SIG-M5 treated with dmso at 0.1 percent for 504 hours (cell line): ENCODE results near the gene MERTK.
"Not testable (repeated sequence)": the region's sequence is repeated elsewhere in the genome, so short reads cannot be mapped to it uniquely, and the experiment has no call there.

Experiments used
- DNase-seq: peaks from one replicate; lab custom pipeline; 2025; ENCODE audit not compliant: unreplicated experiment; lab: John Stamatoyannopoulos, UW

MERTK gene

DNA sequence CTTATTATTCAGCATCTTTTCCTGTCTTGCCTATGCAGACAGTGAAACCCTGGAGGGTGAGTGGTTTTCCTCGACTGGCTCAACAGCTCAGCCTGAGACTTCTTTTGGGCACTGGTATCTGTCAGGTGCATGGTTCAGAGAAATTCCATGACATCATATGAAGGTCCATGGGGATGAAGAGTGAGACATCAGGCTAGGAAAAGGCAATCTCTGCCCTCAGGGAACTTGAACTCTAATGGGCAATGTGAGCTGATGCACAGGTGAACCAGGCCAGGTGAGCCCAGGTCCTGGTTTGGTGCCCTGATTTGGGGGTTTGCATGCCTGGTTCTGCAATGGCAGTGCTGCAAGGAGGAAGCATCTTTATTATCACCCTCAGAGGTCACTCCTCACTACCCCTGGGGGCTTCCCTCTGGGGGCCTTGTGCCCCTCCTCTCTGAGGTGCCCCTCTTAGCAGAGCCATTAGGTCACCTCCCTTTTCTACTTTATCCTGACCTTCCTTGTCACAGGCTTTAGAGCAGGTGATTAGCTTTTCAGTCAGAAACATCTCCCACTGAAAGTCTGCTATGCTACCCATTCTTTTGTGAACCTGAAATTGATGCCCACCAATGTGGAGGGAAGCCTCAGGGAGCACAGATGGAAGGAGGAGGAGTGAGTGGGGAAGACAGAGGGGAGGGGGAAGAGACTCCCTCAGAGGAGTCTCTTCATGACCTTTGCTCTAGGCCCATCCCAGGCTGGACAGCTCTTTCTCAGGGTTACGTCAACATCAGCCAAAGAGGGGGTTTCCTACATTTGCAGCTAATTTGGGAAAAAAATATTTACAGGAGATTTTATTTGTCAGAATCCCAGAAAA, 47.3 kb downstream of the MERTK start:
- no peak for DNase-seq

DNA sequence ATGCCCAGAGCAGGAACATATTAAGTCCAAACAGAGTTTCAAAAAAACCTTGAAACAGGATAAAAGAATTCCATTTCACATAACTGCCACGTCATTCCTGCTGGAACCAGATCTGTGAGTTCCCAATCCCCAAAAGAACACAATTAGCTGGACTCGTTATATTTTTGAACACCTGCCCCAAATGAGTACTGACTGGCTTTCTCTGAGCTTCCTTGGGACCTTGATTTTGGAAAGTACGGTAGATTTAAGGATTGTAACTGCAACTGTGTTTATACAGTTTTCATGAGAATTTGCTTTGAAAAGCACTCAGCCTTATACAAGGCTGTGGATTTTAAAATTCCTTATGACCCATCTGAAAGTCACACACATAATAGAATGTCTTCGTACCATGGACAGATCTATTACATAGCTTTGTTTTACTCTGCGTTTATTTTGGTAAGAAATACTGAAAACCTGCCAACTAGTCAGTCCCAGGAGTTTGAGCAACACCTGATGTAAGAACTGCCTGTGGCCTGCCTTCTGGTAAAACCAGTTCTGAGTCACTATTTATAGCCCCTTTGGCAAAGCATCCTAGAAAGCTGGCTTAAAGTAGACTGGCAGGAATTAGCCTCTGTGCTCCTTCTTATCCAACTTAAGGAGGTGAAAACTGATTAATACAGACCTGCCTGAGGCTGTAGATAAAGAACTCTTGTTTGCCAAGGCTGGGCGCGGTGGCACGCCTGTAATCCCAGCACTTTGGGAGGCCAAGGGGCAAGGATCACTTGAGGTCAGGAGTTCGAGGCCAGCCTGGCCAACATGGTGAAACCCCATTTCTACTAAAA, 48.1 kb downstream of the MERTK start:
- peak; percentile 61 for DNase-seq

DNA sequence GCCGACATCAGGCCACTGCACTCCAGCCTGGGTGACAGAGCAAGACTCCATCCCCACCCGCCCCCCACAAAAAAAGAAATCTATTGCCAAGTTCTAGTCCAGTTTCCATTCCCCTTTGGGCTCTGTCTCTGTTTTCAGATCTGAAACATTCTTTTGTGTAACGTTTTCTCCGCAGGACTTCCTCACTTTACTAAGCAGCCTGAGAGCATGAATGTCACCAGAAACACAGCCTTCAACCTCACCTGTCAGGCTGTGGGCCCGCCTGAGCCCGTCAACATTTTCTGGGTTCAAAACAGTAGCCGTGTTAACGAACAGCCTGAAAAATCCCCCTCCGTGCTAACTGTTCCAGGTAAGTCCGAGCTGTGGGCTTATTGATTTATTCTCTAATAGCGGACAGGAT, 48.8 kb downstream of the MERTK start:
- no peak for DNase-seq

- no peak for DNase-seq
Observed at GRCh38 chr2:111948832-111949231, 50.4 kb downstream of the MERTK start.

GRCh38 chr2:111950236-111950635, 51.8 kb downstream of the MERTK start:
- no peak for DNase-seq

DNA sequence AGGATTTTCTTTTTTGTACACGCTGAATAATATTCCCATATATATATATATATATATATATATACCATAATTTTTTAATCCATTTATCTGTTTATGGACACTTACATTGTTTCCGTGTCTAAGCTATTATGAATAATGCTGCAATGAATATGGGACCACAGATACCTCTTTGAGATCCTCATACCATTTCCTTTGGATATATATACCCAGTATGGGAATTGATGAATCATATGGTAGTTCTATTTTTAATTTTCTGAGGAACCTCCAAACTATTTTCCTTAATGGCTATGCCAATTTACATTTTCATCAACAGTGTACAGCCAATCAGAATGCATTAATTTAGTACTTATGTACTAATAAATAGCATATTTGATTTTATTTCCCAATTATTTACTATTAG, 53.1 kb downstream of the MERTK start:
- DNase-seq: no peak

DNA sequence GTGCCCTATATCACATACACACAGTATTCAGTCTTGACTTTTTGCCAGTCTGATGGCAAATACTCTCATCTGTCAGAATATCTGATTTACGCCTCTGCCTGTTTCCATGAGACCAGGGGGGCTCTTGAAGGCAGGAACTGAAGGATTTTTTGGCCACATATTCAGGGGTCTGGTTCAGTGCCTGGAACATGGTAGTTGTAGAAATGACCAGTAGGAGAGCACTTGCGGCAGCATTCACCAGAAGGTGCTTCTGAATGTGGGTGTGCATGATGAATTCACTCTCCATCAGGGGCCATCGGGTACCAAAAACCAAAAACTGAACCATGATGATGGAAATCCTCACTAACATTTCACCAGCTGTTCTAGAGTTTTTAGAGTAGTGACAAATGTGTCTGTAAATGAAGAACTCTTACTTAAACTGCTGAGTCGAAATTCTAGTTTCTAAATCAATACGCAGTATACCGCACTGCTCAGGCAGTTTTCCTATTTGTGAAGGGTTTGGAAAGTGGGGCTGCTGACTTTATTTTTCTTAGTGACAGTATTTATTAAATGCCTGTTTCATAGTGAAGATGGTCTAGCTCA, 54.6 kb downstream of the MERTK start:
- DNase-seq: no peak

- no peak for DNase-seq
Observed at GRCh38 chr2:111954602-111955332, 56.4 kb downstream of the MERTK start.

DNA sequence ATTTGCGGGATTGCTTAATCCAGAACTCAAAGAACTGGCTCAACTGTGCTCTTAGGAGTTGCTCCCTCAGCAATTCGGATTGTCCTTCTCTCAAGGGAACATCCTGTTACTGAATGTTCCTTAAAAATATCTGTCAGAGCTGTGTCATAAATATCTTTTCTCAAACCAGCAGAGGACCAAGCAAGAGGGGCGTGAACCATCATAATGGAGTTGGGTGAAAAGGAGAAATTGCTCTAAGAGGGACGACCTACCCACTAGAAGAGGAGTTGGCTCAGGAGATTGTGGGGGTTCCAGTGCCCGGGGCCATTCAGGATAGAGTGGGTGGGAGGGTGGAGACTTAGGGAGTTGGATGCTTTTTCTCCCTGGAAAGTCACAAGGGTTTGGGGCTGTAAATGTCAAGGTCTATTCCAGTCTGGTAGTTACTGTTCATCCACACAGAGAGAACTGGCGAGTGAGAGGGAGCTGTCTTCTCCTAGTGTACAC, 59.5 kb downstream of the MERTK start:
- DNase-seq: no peak

DNA sequence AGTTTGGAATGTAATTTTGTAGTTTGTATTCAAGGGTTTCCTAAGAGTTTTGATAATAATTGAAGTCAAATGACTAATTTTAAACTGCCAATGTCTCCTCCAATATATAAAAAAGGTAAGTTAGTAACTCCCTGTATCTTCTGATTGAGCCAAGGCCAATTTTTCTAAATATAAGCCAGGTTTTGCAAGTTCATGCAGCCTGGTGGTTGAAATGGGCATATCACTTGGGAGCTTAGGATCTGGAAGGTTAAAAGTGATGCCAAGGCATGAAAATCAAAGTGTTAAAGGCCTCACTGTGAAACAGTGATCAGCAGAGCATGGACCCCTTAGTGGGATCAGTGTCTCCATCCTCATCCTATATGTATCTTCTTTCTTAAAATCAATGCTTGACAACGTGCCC, 60.5 kb downstream of the MERTK start:
- no peak for DNase-seq

- no peak for DNase-seq
Observed at GRCh38 chr2:111961663-111962062, 63.3 kb downstream of the MERTK start.

DNA sequence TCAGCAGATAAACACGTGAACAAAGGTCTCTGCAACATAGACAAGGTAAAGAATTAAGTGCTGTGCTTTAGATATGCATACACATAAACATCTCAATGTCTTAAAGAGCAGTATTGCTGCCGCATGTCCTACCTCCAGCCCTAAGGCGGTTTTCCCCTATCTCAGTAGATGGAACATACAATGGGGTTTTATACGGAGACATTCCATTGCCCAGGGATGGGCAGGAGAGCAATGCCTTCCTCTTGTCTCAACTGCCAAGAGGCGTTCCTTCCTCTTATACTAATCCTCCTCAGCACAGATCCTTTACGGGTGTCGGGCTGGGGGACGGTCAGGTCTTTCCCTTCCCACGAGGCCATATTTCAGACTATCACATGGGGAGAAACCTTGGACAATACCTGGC, 64.7 kb downstream of the MERTK start:
- DNase-seq: not testable (repeated sequence)

GRCh38 chr2:111963508-111963907, 65.1 kb downstream of the MERTK start:
- not testable (repeated sequence) for DNase-seq

DNA sequence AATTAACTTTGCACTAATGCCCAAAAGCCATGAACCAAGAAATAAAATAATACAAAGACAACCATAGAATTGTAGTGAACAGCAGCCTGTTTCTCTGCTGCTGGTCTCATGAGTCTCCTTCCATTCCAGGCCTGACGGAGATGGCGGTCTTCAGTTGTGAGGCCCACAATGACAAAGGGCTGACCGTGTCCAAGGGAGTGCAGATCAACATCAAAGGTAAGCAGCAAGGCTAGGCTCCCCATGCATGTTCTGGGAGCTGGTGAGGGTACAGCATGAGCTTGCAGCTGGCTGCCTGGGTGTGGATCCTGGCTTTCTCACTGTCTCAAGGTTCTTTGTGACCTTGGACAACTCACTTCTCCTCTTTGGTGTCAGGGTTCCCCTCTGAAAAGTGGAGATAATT, 66.7 kb downstream of the MERTK start:
- no peak for DNase-seq

DNA sequence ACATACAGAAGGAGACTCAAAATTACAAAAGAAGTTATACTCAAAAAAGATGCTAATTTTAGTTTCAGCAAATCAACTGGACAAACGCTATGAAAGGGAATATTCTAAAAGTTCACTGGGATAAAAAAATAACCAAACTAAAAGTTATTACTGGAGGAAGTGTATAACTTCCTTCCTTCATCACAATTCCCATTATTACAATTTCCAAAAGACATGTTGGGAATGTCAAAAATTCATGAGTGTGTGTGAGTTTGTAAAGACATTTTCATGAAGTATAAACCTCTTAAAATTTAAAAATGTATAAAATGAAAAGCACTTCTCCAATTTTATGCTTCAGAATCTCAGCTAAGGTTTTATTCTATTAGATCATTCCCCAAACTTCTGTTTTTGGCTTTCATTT, 67.8 kb downstream of the MERTK start:
- no peak for DNase-seq

DNA sequence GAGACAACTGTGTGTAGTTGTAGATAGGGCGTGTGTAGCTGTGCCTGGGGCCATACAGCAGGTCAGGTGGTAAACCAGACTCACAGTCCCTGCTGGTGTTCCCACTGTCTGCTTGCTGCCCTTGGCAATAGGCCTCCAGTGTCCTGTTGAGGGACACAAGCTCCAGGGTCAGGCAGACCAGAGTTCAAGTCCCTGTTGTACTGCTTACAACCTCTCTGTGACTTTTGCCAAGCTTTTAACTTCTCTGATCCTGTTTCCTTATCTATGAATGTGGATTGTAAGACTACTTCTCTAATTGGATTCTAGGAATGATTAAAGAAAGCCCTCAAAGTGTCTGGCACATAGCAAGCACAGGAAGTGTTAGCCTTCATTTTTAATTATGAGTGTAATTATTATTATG, 68.6 kb downstream of the MERTK start:
- no peak for DNase-seq

DNA sequence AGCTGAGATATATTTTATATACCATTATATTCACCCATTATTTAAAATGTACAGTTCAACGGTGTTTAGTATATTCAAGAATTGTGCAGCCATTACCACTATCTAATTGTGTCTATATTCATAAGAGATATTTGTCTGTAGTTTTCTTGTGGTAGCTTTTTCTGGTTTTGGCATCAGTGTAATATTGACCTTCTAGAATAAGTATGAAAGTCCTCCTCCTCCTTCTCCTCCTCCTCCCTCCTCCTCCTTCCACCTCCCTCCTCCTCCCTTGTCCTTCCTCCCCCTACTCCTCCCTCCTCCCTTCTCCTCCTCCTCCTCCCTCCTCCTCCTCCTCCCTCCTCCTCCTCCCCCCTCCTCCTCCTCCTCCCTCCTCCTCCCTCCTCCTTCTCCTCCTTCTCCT, 72.0 kb downstream of the MERTK start:
- no peak for DNase-seq

DNA sequence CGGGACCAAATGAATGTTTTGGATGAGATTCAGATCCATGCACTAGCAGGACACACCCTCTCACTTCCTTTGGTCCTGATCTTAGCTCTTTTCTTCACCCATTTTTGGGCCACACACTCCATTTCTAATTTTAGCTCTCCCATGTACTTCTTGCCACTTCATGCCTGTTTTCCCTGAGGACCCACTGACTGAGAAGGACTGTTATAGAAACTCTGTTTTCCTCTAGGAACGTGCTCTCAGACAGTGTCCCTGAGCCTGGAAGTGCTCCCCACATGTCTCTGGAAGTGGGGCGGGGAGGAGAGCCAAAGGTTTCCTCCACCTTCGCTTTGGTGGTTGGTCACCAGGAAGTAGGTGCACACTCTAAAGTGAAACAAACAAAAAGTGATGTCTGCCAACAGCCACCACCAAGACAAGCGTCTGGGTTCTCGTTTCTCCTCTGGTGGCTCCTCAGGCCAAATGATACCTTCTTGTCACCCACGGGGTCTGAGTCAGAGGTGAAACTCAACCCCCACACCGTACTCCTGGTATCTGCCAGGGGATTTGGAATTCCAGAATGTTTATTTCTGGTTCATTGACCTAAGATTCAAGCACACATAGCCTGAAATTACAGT, 74.7 kb downstream of the MERTK start:
- DNase-seq: no peak

- no peak for DNase-seq
Observed at GRCh38 chr2:111973701-111974100, 75.3 kb downstream of the MERTK start.

DNA sequence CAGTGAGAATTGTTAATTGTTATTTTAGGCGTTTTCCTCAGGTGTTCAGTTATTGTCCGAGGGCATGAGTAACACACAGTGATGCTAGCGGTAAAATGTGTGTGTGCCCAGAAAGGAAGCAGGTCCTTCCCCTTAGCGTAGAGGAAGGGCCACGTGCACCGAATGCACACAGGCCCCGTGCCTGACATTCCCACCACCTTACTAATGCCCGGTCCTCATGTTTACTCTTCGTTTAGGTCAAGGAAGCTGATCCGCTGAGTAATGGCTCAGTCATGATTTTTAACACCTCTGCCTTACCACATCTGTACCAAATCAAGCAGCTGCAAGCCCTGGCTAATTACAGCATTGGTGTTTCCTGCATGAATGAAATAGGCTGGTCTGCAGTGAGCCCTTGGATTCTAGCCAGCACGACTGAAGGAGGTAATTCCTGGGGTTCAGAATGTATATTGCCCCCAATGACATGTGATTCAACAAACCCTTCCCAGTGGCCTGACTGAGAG, 76.7 kb downstream of the MERTK start:
- no peak for DNase-seq
